ENCODE data around the gene TNRC6C. TPM values are rescaled to one million over a fixed set of nuclear protein-coding genes. Genes with fewer than 3 reads are reported as not detected.
A peak's percentile ranks its signal among the peaks of the same experiment; 100 is the strongest.

Gene TNRC6C
- total RNA-seq, 1 donor from 2014 or later: 16.0 TPM

DNA sequence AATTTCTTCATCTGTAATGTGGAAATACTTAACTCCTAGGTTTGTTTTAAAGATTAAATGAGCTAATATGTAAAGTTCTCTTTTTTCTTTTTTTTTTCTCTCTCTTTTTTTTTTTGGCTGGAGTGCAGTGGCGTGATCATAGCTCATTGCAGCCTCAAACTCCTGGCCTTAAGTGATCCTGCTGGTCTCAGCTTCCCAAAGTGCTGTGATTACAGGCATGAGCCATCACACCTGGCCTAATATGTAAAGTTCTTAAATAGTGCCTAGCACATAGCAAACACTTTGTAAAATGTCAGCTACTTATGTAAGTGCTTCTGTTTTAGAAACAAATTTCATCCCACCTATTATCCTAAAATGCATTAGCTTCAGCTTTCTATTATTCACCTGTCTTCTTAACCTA is 130.0 kb downstream of the TNRC6C start:
- no peaks in the 10 kb centered on the region for H3K9me3 Mint-ChIP-seq
- no peak for DNase-seq
- H3K4me3 Mint-ChIP-seq: no peak overlapping the region
- H3K27me3 Mint-ChIP-seq: no peaks in the 10 kb centered on the region
- H3K36me3 Mint-ChIP-seq (ENCODE audit: low read depth): peaks cover 38% of the 10 kb centered on the region
- H3K27ac Mint-ChIP-seq: no peak overlapping the region
- intact Hi-C loops (cut with micrococcal nuclease): no loop called here
- H3K4me1 Mint-ChIP-seq: peaks cover 7% of the 10 kb centered on the region

GRCh38 chr17:78089576-78090281 is 131.2 kb downstream of the TNRC6C start:
- Mint-ChIP-seq H3K27ac (peak overlapping the region; percentile 2), H3K36me3 (ENCODE audit: low read depth) (peaks cover 43% of the 10 kb centered on the region), H3K4me3 (no peak overlapping the region), H3K4me1 (peaks cover 7% of the 10 kb centered on the region), H3K27me3 (no peaks in the 10 kb centered on the region), H3K9me3 (no peaks in the 10 kb centered on the region)
- no peak for DNase-seq
- intact Hi-C loops (cut with micrococcal nuclease): no loop called here

- Mint-ChIP-seq H3K4me1 (peaks cover 7% of the 10 kb centered on the region), H3K9me3 (no peaks in the 10 kb centered on the region), H3K27ac (no peak overlapping the region), H3K4me3 (no peak overlapping the region), H3K27me3 (no peaks in the 10 kb centered on the region), H3K36me3 (ENCODE audit: low read depth) (peaks cover 42% of the 10 kb centered on the region)
- intact Hi-C loops (cut with micrococcal nuclease): no loop called here
- no peak for DNase-seq
These were observed 134.4 kb downstream of the TNRC6C start for GRCh38 chr17:78092794-78093324.

DNA sequence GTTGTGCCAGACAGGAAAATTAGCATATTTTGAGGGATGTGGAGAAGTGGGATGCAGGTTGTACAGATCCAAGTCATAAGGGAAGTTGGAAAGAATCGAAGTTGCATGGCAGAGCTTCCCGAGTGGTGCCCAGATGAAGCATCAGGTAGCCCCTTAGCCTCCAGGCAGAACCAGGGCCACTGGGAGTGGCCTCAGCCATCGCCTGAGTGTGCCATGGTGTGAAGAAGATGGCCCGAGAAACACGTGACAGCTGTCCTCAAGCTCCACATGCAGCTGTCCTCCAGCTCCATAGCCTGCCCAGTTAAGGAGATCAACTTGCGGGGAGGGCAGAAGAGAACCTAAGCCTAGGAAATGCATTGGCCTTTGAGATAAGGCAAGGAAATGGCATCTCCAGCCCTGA is 136.5 kb downstream of the TNRC6C start:
- no peaks in the 10 kb centered on the region for H3K9me3 Mint-ChIP-seq
- H3K27ac Mint-ChIP-seq: no peak overlapping the region
- no peak for DNase-seq
- intact Hi-C loops (cut with micrococcal nuclease): no loop called here
- H3K4me3 Mint-ChIP-seq: no peak overlapping the region
- peaks cover 3% of the 10 kb centered on the region for H3K4me1 Mint-ChIP-seq
- H3K36me3 Mint-ChIP-seq (ENCODE audit: low read depth): peaks cover 57% of the 10 kb centered on the region
- H3K27me3 Mint-ChIP-seq: no peaks in the 10 kb centered on the region

DNA sequence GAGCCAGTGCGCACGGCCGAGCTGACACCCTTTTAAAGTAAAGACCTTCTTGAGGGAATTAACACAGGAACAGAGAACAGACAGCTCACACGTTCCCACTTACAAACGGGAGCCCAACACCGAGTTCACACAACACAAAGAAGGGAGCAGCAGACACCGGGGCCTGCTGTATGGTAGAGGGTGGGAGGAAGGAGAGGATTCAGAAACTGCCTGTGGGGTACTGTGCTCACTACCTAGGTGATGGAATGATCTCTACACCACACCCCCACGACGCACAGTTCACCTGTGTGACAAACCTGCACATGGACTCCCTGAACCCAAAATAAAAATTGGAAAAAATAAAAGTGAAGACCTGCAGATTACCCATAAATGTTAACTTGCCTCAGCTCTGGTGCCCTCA is 137.6 kb downstream of the TNRC6C start:
- Mint-ChIP-seq H3K4me1 (peaks cover 3% of the 10 kb centered on the region), H3K9me3 (no peaks in the 10 kb centered on the region), H3K27ac (no peak overlapping the region), H3K4me3 (no peak overlapping the region), H3K36me3 (ENCODE audit: low read depth) (peaks cover 62% of the 10 kb centered on the region), H3K27me3 (no peaks in the 10 kb centered on the region)
- intact Hi-C loops (cut with micrococcal nuclease): no loop called here
- no peak for DNase-seq

GRCh38 chr17:78101112-78101511 is 142.6 kb downstream of the TNRC6C start:
- Mint-ChIP-seq H3K27ac (no peak overlapping the region), H3K4me1 (no peaks in the 10 kb centered on the region)
- intact Hi-C loops (cut with micrococcal nuclease): no loop called here

GRCh38 chr17:78101542-78101941 is 143.0 kb downstream of the TNRC6C start:
- peaks cover 48% of the 10 kb centered on the region for H3K36me3 Mint-ChIP-seq (ENCODE audit: low read depth)
- no peaks in the 10 kb centered on the region for H3K27me3 Mint-ChIP-seq

More at GRCh38 chr17:78101112-78101511, 142.6 kb downstream of the TNRC6C start:
- DNase-seq: no peak
- Mint-ChIP-seq H3K36me3 (ENCODE audit: low read depth) (peaks cover 52% of the 10 kb centered on the region), H3K4me3 (no peak overlapping the region), H3K9me3 (no peaks in the 10 kb centered on the region), H3K27me3 (no peaks in the 10 kb centered on the region)

DNA sequence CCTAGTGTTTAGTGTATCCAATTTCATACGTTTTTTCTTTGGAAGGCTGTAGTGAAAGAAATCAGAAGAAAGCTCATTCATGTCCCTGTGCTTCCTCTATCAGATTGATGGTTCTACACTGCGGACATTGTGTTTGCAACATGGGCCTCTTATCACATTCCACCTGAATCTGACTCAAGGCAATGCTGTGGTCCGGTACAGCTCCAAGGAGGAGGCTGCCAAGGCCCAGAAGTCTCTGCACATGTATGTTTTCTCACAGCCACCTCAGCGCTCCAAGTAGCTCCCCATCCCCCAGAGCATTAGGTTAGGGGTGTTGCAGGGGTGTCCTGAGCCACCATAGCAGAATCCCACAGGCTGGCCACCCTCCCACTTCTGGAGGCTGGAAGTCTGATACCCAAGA is 144.8 kb downstream of the TNRC6C start:
- DNase-seq: no peak
- intact Hi-C loops (cut with micrococcal nuclease): no loop called here
- Mint-ChIP-seq H3K36me3 (ENCODE audit: low read depth) (peaks cover 53% of the 10 kb centered on the region), H3K4me1 (peaks cover 11% of the 10 kb centered on the region), H3K27me3 (no peaks in the 10 kb centered on the region), H3K9me3 (no peaks in the 10 kb centered on the region), H3K27ac (no peak overlapping the region), H3K4me3 (no peak overlapping the region)

More at GRCh38 chr17:78101542-78101941, 143.0 kb downstream of the TNRC6C start:
- Mint-ChIP-seq H3K4me1 (no peaks in the 10 kb centered on the region), H3K4me3 (no peak overlapping the region), H3K27ac (no peak overlapping the region), H3K9me3 (no peaks in the 10 kb centered on the region)
- intact Hi-C loops (cut with micrococcal nuclease): no loop called here
- DNase-seq: no peak

GRCh38 chr17:78104540-78104941 is 146.0 kb downstream of the TNRC6C start:
- H3K36me3 Mint-ChIP-seq (ENCODE audit: low read depth): peaks cover 50% of the 10 kb centered on the region

DNA sequence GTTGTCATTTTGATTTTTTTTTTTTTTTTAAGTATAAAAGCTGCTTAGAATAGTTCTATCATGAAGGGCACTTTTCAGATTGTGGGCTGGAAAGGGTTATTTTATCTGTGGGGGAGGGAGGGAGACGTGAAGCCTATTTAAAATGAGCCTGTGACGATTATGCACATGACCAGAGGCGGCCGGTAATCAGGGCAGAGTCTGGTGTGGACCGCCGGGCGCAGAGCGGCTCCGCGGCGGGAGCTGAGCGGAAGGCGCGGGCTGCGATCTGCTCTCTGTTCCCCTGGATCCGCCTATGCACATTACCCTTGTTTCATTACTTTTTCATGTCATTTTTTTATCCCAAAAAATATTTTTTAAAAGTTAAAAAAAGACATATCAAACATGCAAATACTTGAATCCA is 146.6 kb downstream of the TNRC6C start:
- Mint-ChIP-seq H3K36me3 (ENCODE audit: low read depth) (peaks cover 46% of the 10 kb centered on the region), H3K4me1 (peaks cover 11% of the 10 kb centered on the region), H3K9me3 (no peaks in the 10 kb centered on the region), H3K4me3 (no peak overlapping the region), H3K27me3 (no peaks in the 10 kb centered on the region), H3K27ac (no peak overlapping the region)
- intact Hi-C loops (cut with micrococcal nuclease): no loop called here
- no peak for DNase-seq

More at GRCh38 chr17:78104540-78104941, 146.0 kb downstream of the TNRC6C start:
- Mint-ChIP-seq H3K4me3 (no peak overlapping the region), H3K4me1 (peaks cover 11% of the 10 kb centered on the region), H3K27ac (no peak overlapping the region), H3K27me3 (no peaks in the 10 kb centered on the region), H3K9me3 (no peaks in the 10 kb centered on the region)
- intact Hi-C loops (cut with micrococcal nuclease): no loop called here
- no peak for DNase-seq

DNA sequence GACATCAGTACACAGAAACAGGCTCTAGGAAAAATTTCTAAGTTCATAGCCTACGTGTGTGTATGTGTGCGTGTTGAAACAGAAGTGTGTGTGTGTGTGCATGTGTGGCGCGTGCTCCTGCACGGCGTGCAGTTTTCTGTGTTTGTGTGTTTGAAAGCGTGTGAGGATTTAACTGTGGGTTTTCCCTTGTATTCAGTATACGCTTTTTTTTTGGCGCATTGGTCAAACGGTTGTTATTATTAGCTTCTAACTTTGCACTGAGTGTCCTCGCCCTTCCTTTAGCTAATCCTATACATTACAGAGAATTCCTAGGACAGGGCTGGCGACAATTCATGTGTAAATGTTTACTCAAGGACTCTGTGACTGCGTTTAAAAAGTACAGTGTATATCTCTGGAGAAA is 147.0 kb downstream of the TNRC6C start:
- H3K27me3 Mint-ChIP-seq: no peaks in the 10 kb centered on the region
- H3K4me3 Mint-ChIP-seq: no peak overlapping the region
- peaks cover 13% of the 10 kb centered on the region for H3K4me1 Mint-ChIP-seq
- no peak overlapping the region for H3K27ac Mint-ChIP-seq
- no peak for DNase-seq
- H3K9me3 Mint-ChIP-seq: no peaks in the 10 kb centered on the region
- H3K36me3 Mint-ChIP-seq (ENCODE audit: low read depth): peaks cover 47% of the 10 kb centered on the region
- intact Hi-C loops (cut with micrococcal nuclease): no loop called here

DNA sequence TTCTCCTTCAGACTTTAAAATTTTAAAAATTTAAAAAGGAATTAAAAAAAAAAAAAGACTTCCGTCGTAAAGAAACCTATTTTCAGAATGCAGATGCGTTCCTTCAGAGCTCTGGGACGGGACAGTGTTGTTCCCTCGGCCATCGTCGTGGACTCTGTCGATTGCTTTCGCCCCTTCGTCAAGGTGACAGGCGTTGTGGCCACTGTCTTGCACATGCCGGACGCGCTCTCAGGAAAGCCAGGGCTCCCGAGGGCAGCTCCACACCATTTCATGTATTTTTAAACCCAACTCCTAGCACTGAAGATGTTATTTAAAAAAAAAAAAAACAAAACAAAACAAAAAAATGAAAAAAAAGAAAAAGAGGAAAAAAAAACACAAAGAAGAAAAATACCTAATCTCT is 147.7 kb downstream of the TNRC6C start:
- Mint-ChIP-seq H3K9me3 (no peaks in the 10 kb centered on the region), H3K27me3 (no peaks in the 10 kb centered on the region), H3K27ac (no peak overlapping the region), H3K4me3 (no peak overlapping the region), H3K36me3 (ENCODE audit: low read depth) (peaks cover 49% of the 10 kb centered on the region), H3K4me1 (peaks cover 15% of the 10 kb centered on the region)
- no peak for DNase-seq
- intact Hi-C loops (cut with micrococcal nuclease): no loop called here

- peak overlapping the region; percentile 84 for H3K27ac Mint-ChIP-seq
- intact Hi-C loops (cut with micrococcal nuclease): no loop called here
- no peak overlapping the region for H3K4me3 Mint-ChIP-seq
- peaks cover 43% of the 10 kb centered on the region for H3K36me3 Mint-ChIP-seq (ENCODE audit: low read depth)
- H3K27me3 Mint-ChIP-seq: no peaks in the 10 kb centered on the region
- no peaks in the 10 kb centered on the region for H3K9me3 Mint-ChIP-seq
- DNase-seq: no peak
- peaks cover 17% of the 10 kb centered on the region for H3K4me1 Mint-ChIP-seq
These were observed 149.0 kb downstream of the TNRC6C start for GRCh38 chr17:78107457-78107856.

GRCh38 chr17:78107976-78108725 is 149.6 kb downstream of the TNRC6C start:
- Mint-ChIP-seq H3K27ac (peak overlapping the region; percentile 84), H3K27me3 (no peaks in the 10 kb centered on the region), H3K4me1 (peaks cover 19% of the 10 kb centered on the region), H3K4me3 (no peak overlapping the region), H3K9me3 (no peaks in the 10 kb centered on the region), H3K36me3 (ENCODE audit: low read depth) (peaks cover 46% of the 10 kb centered on the region)
- no peak for DNase-seq
- intact Hi-C loops (cut with micrococcal nuclease): no loop called here
